SK-N-SH (cell line): ENCODE measurements around the gene TBC1D9B. TPM values are rescaled to one million over a fixed set of nuclear protein-coding genes. Genes with fewer than 3 reads are reported as not detected.

ENCODE experiments used
- CTCF ChIA-PET: fragments of 300-600, 350-600 bp; formaldehyde crosslinking; extraction: SDS; loops from one replicate; lab custom pipeline; 2021; lab: Yijun Ruan, JAX
- POLR2A ChIA-PET: fragments of 350-600 bp; sonication (Branson Sonifier 250); formaldehyde crosslinking; extraction: SDS; loops from one replicate; lab custom pipeline; 2020; ENCODE audit warnings: antibody characterized with exemption, inconsistent platforms; lab: Yijun Ruan, JAX
- DNase-seq: peaks from one replicate; pipeline ENCODE4 v3.0.0; 2012
- H2AFZ ChIP-seq: fragments of 200-600 bp; sonication (generic); 2 replicates; pipeline ENCODE4 v1.8.1; 2016; ENCODE audit warnings: antibody characterized with exemption, mild to moderate bottlenecking, low read depth
- H3F3A ChIP-seq: fragments of 200-600 bp; sonication (generic); replicated peaks from 2 replicates; pipeline ENCODE3; 2016; ENCODE audit warnings: antibody characterized with exemption, mild to moderate bottlenecking; ENCODE audit not compliant: insufficient read depth
- H3K27ac ChIP-seq, 2 experiments: fragments of 200-500 bp in 1 of 2; fragments of 200-600 bp in 1 of 2; sonication (Bioruptor generic) in 1 of 2; sonication (generic), shearing (Covaris generic) in 1 of 2; 2 replicates each; pipeline versions ENCODE4 v1.5.1 to v1.6.1; 2014 to 2016; ENCODE audit warnings: low read depth in 2 of 2, inconsistent platforms in 1 of 2, low read length in 1 of 2, mild to moderate bottlenecking in 1 of 2, mixed read lengths in 1 of 2
- H3K27me3 ChIP-seq: fragments of 200-600 bp; sonication (generic), shearing (Covaris generic); 2 replicates; pipeline ENCODE4 v1.6.1; 2016; ENCODE audit warnings: mixed run types; ENCODE audit not compliant: insufficient read depth
- H3K36me3 ChIP-seq, 2 experiments: fragments of 200-500 bp in 1 of 2; fragments of 200-600 bp in 1 of 2; sonication (Bioruptor generic) in 1 of 2; sonication (generic) in 1 of 2; replicated peaks in 1 of 2; 2 replicates each; pipeline versions ENCODE3 to v1.5.1; 2014 to 2016; ENCODE audit warnings: low read length in 1 of 2, mild to moderate bottlenecking in 1 of 2; ENCODE audit not compliant: insufficient read depth in 2 of 2, control insufficient read depth in 1 of 2
- H3K4me1 ChIP-seq, 2 experiments: fragments of 200-500 bp in 1 of 2; fragments of 200-600 bp in 1 of 2; sonication (Bioruptor generic) in 1 of 2; sonication (generic), shearing (Covaris generic) in 1 of 2; 2 replicates each; pipeline versions ENCODE4 v1.5.1 to v1.6.1; 2014 to 2016; ENCODE audit warnings: low read depth in 1 of 2, low read length in 1 of 2, mixed run types in 1 of 2; ENCODE audit not compliant: insufficient read depth in 2 of 2, control insufficient read depth in 1 of 2
- H3K4me2 ChIP-seq: fragments of 200-600 bp; sonication (generic), shearing (Covaris generic); 2 replicates; pipeline ENCODE4 v1.6.1; 2017; ENCODE audit warnings: mixed run types
- H3K4me3 ChIP-seq, 2 experiments: fragments of 200-500 bp in 1 of 2; fragments of 200-600 bp in 1 of 2; sonication (Bioruptor generic) in 1 of 2; sonication (generic), shearing (Covaris generic) in 1 of 2; 2 replicates each; pipeline versions ENCODE4 v1.5.1 to v1.8.1; 2014 to 2016; ENCODE audit warnings: low read depth in 2 of 2, inconsistent platforms in 1 of 2, low read length in 1 of 2, mild to moderate bottlenecking in 1 of 2, mixed read lengths in 1 of 2, moderate library complexity in 1 of 2
- H3K79me2 ChIP-seq: fragments of 200-600 bp; sonication (generic); 2 replicates; pipeline ENCODE4 v1.8.1; 2017; ENCODE audit warnings: mild to moderate bottlenecking; ENCODE audit not compliant: insufficient read depth
- H3K9ac ChIP-seq: fragments of 200-600 bp; sonication (generic); 2 replicates; pipeline ENCODE4 v1.6.1; 2017; ENCODE audit warnings: mixed run types
- H3K9me2 ChIP-seq: fragments of 200-600 bp; sonication (generic); 2 replicates; pipeline ENCODE4 v1.6.1; 2017; ENCODE audit warnings: mixed run types
- H3K9me3 ChIP-seq: fragments of 200-600 bp; sonication (generic); 2 replicates; pipeline ENCODE4 v1.6.1; 2017; ENCODE audit warnings: mixed run types, mild to moderate bottlenecking, moderate library complexity
- H4K20me1 ChIP-seq: fragments of 200-600 bp; sonication (generic); 2 replicates; pipeline ENCODE4 v1.6.1; 2017; ENCODE audit warnings: mild to moderate bottlenecking, mixed run types; ENCODE audit not compliant: insufficient read depth
- ELF1 ChIP-seq: IDR thresholded peaks from 2 replicates; pipeline ENCODE4 v1.4.0; 2012
- EP300 ChIP-seq, 2 experiments: IDR thresholded peaks; 2 replicates each; pipeline versions ENCODE4 v1.4.0 to v1.6.1; 2012; ENCODE audit warnings: borderline replicate concordance in 1 of 2, low read depth in 1 of 2, low read length in 1 of 2
- EZH2phosphoT487 ChIP-seq: fragments of 200-600 bp; sonication (generic); IDR thresholded peaks from 2 replicates; pipeline ENCODE4 v1.6.1; 2017; ENCODE audit warnings: low read depth, mixed run types, mild to moderate bottlenecking, antibody characterized with exemption, moderate library complexity, borderline replicate concordance
- FOSL2 ChIP-seq: IDR thresholded peaks from 2 replicates; pipeline ENCODE4 v1.4.0; 2012; ENCODE audit warnings: low read depth, mild to moderate bottlenecking, moderate library complexity, borderline replicate concordance
- FOXJ3 ChIP-seq: sonication (generic); formaldehyde crosslinking; IDR thresholded peaks from 2 replicates; pipeline ENCODE4 v1.5.1; 2020; ENCODE audit warnings: mild to moderate bottlenecking, missing genetic modification reagents
- GATA2 ChIP-seq: sonication (generic); formaldehyde crosslinking; IDR thresholded peaks from 2 replicates; pipeline ENCODE4 v1.5.0; 2020; ENCODE audit warnings: mild to moderate bottlenecking, missing genetic modification reagents
- MAX ChIP-seq: IDR thresholded peaks from 2 replicates; pipeline ENCODE4 v1.4.0; 2012; ENCODE audit warnings: low read depth
- MEF2A ChIP-seq: IDR thresholded peaks from 2 replicates; pipeline ENCODE4 v1.4.0; 2012; ENCODE audit warnings: low read depth, borderline replicate concordance
- PBX3 ChIP-seq: IDR thresholded peaks from 2 replicates; pipeline ENCODE4; 2012
- POLR2AphosphoS5 ChIP-seq: IDR thresholded peaks from 2 replicates; pipeline ENCODE4 v1.6.1; 2012; ENCODE audit warnings: low read depth, low read length
- RAD21 ChIP-seq: IDR thresholded peaks from 2 replicates; pipeline ENCODE4 v1.6.1; 2012; ENCODE audit warnings: mild to moderate bottlenecking, low read length
- RCOR1 ChIP-seq: fragments of 150-350 bp; IDR thresholded peaks from 2 replicates; pipeline ENCODE4 v1.6.1; 2017; ENCODE audit warnings: antibody characterized with exemption, low read length
- REST ChIP-seq: IDR thresholded peaks from 2 replicates; pipeline ENCODE4 v1.6.1; 2012; ENCODE audit warnings: mild to moderate bottlenecking, low read depth, low read length, moderate library complexity
- RXRA ChIP-seq: IDR thresholded peaks from 2 replicates; pipeline ENCODE4 v1.4.0; 2012; ENCODE audit warnings: low read depth, mild to moderate bottlenecking, borderline replicate concordance
- SIN3A ChIP-seq: IDR thresholded peaks from 2 replicates; pipeline ENCODE4 v1.6.1; 2012; ENCODE audit warnings: low read depth, mild to moderate bottlenecking, low read length, moderate library complexity, borderline replicate concordance
- SMC3 ChIP-seq: IDR thresholded peaks from 2 replicates; pipeline ENCODE4 v1.6.1; 2012; ENCODE audit warnings: low read depth, low read length, improper control_type of control experiment
- TCF12 ChIP-seq: IDR thresholded peaks from 2 replicates; pipeline ENCODE4 v1.4.0; 2012
- TEAD4 ChIP-seq: IDR thresholded peaks from 2 replicates; pipeline ENCODE4 v1.4.0; 2012; ENCODE audit warnings: mild to moderate bottlenecking, borderline replicate concordance; ENCODE audit not compliant: insufficient read depth
- USF1 ChIP-seq: IDR thresholded peaks from 2 replicates; pipeline ENCODE4 v1.4.0; 2012; ENCODE audit warnings: low read depth, borderline replicate concordance
- ZBTB33 ChIP-seq: IDR thresholded peaks from 2 replicates; pipeline ENCODE4 v1.4.0; 2012; ENCODE audit warnings: low read depth, borderline replicate concordance
- WGBS: methylation state at CpG from one replicate; pipeline ENCODE4 v1.1.6; 2017; ENCODE audit warnings: low lambda C conversion rate; 5-methylcytosine and 5-hydroxymethylcytosine counted together
- polyA plus RNA-seq, 3 experiments: library from polyadenylated mRNA; depleted of rRNA; stranded (reverse); fragments of >200 nt; gene quantifications; 2 replicates each; pipeline ENCODE4 v1.2.3, GENCODE V29; 2012
- TF ChIP-seq, protein P1 (sequence below): fragments of 150-350 bp; IDR thresholded peaks from 2 replicates; pipeline ENCODE4 v1.6.1; 2016; ENCODE audit warnings: mild to moderate bottlenecking, low read depth, low read length
- TF ChIP-seq, protein P2 (sequence below): fragments of 150-350 bp; IDR thresholded peaks from 2 replicates; pipeline ENCODE4 v1.6.1; 2017; ENCODE audit warnings: antibody characterized with exemption, low read length, low read depth, borderline replicate concordance

TBC1D9B gene
- polyA plus RNA-seq, 1 of the 3 experiments (the other 2 are of a cell fraction), result 75.6 TPM

DNA sequence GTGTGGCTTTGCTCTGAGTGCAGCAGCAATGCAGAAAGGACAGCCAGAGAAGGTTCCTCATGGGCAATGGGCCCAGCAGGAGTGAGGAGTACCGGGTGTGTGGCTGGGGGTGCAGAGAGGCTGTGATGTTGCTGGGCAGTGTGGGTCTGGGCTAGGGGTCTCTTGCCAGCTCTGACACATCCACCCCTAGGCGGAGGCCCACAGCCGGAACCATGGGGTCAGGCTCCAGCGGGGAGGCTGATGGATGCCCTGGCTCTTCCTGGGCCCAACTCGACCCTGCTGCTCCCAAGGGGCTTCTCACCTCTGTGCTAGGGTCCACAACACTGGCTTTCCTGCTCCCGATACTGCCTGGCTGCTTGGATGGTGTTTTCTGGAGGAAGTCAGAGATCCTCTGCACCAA lies 19.9 kb downstream of the TBC1D9B start (continued):
- TF ChIP-seq FOXJ3 (CRISPR knock-in tag) (no peak), RXRA (no peak), FOSL2 (no peak), TCF12 (no peak), REST (no peak), MEF2A (no peak)

- H3F3A ChIP-seq, result no peaks in the 10 kb centered on the region
- H3K27ac ChIP-seq, result no peak overlapping the region
- H3K27me3 ChIP-seq, result no peaks in the 10 kb centered on the region
- ChIA-PET CTCF (interaction anchor here (0.6 kb wide), 1 partner anchor 119 kb away, joined by 3 read pairs; no protein-coding TSS in a partner anchor), POLR2A (no interaction called here)
- H2AFZ ChIP-seq, result no peak overlapping the region
- H3K4me1 ChIP-seq, result no peaks in the 10 kb centered on the region
- H3K79me2 ChIP-seq, result no peaks in the 10 kb centered on the region
- no peaks in the 10 kb centered on the region for H4K20me1 ChIP-seq
- H3K9me3 ChIP-seq, result peaks cover 15% of the 10 kb centered on the region
- WGBS, result 94% methylated on average over 11 of the region's 11 CpGs
- no peak overlapping the region for H3K4me2 ChIP-seq
- no peaks in the 10 kb centered on the region for H3K9me2 ChIP-seq
- H3K9ac ChIP-seq, result no peak overlapping the region
- TF ChIP-seq POLR2AphosphoS5, result no peak
- no peak for TF ChIP-seq EZH2phosphoT487
- TF ChIP-seq GATA2 (CRISPR knock-in tag), result no peak
- no peak for TF ChIP-seq PBX3
- no peak for TF ChIP-seq FOSL2
- no peak for TF ChIP-seq MAX
- TF ChIP-seq FOXJ3 (CRISPR knock-in tag), result no peak
- TF ChIP-seq, protein P1, sequence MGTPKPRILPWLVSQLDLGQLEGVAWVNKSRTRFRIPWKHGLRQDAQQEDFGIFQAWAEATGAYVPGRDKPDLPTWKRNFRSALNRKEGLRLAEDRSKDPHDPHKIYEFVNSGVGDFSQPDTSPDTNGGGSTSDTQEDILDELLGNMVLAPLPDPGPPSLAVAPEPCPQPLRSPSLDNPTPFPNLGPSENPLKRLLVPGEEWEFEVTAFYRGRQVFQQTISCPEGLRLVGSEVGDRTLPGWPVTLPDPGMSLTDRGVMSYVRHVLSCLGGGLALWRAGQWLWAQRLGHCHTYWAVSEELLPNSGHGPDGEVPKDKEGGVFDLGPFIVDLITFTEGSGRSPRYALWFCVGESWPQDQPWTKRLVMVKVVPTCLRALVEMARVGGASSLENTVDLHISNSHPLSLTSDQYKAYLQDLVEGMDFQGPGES, result no peak
- TF ChIP-seq ELF1, result no peak
- TF ChIP-seq EP300 (IDR thresholded peaks at IDR 0.05; ENCODE audit: borderline replicate concordance in 1 of 2, low read depth in 1 of 2, low read length in 1 of 2), result no peak
- no peak for TF ChIP-seq ZBTB33
- TF ChIP-seq SIN3A, result no peak
- TF ChIP-seq, protein P2, sequence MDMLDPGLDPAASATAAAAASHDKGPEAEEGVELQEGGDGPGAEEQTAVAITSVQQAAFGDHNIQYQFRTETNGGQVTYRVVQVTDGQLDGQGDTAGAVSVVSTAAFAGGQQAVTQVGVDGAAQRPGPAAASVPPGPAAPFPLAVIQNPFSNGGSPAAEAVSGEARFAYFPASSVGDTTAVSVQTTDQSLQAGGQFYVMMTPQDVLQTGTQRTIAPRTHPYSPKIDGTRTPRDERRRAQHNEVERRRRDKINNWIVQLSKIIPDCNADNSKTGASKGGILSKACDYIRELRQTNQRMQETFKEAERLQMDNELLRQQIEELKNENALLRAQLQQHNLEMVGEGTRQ, result no peak
- no peak for TF ChIP-seq TCF12
- TF ChIP-seq TEAD4, result no peak
- no peak for TF ChIP-seq USF1
- TF ChIP-seq MEF2A, result no peak
- TF ChIP-seq SMC3, result no peak
- TF ChIP-seq RCOR1, result no peak
- no peak for TF ChIP-seq RAD21
- H3K4me3 ChIP-seq, result no peak overlapping the region
- no peak for DNase-seq
- H3K36me3 ChIP-seq, result peaks cover 51 to 73% of the 10 kb centered on the region in 2 experiments
Observed at GRCh38 chr5:179887095-179887494, 20.6 kb downstream of the TBC1D9B start.
